GM06990 (cell line): ENCODE measurements around the gene PRRC1.

ENCODE experiments used
- DNase-seq: peaks from one replicate; pipeline ENCODE4 v3.0.0-alpha.2; 2011; ENCODE audit not compliant: insufficient read length; ENCODE audit errors: extremely low read depth
- H3K27me3 ChIP-seq: replicated peaks from 2 replicates; pipeline ENCODE4 v1.6.0; 2011; ENCODE audit warnings: low read length; ENCODE audit not compliant: control insufficient read depth, insufficient read depth
- H3K36me3 ChIP-seq: 2 replicates; pipeline ENCODE4 v1.5.1; 2011; ENCODE audit warnings: low read length; ENCODE audit not compliant: control insufficient read depth, insufficient read depth
- H3K4me3 ChIP-seq: replicated peaks from 2 replicates; pipeline ENCODE4 v1.5.1; 2011; ENCODE audit warnings: low read depth, mild to moderate bottlenecking, control low read depth, low read length
- CTCF ChIP-seq: IDR thresholded peaks from 2 replicates; pipeline ENCODE4 v1.5.1; 2011; ENCODE audit warnings: low read length, control low read depth, mild to moderate bottlenecking, inconsistent platforms; ENCODE audit not compliant: insufficient read depth, poor library complexity, severe bottlenecking

PRRC1 gene

GRCh38 chr5:127574852-127575679 is 57.6 kb downstream of the PRRC1 start:
- H3K27me3 ChIP-seq: no peaks in the 10 kb centered on the region
- no peaks in the 10 kb centered on the region for H3K36me3 ChIP-seq
- no peak for TF ChIP-seq CTCF
- no peak overlapping the region for H3K4me3 ChIP-seq
- no peak for DNase-seq

GRCh38 chr5:127577458-127577857 is 60.0 kb downstream of the PRRC1 start:
- no peak overlapping the region for H3K4me3 ChIP-seq
- H3K36me3 ChIP-seq: no peaks in the 10 kb centered on the region
- H3K27me3 ChIP-seq: no peaks in the 10 kb centered on the region
- no peak for DNase-seq
- no peak for TF ChIP-seq CTCF

- no peak for TF ChIP-seq CTCF
- Histone ChIP-seq H3K27me3 (no peaks in the 10 kb centered on the region), H3K4me3 (no peak overlapping the region), H3K36me3 (no peaks in the 10 kb centered on the region)
- DNase-seq: no peak
These were observed 63.3 kb downstream of the PRRC1 start for GRCh38 chr5:127580731-127581130.

GRCh38 chr5:127581450-127581849 is 64.0 kb downstream of the PRRC1 start:
- Histone ChIP-seq H3K27me3 (no peaks in the 10 kb centered on the region), H3K4me3 (no peak overlapping the region), H3K36me3 (no peaks in the 10 kb centered on the region)
- TF ChIP-seq CTCF: no peak
- no peak for DNase-seq

- H3K36me3 ChIP-seq: no peaks in the 10 kb centered on the region
- no peak overlapping the region for H3K4me3 ChIP-seq
- H3K27me3 ChIP-seq: no peaks in the 10 kb centered on the region
- no peak for DNase-seq
- TF ChIP-seq CTCF: no peak
These were observed 65.4 kb downstream of the PRRC1 start for GRCh38 chr5:127582773-127583370.

GRCh38 chr5:127583866-127584265 is 66.4 kb downstream of the PRRC1 start:
- no peak for DNase-seq
- no peak overlapping the region for H3K4me3 ChIP-seq
- H3K36me3 ChIP-seq: no peaks in the 10 kb centered on the region
- no peaks in the 10 kb centered on the region for H3K27me3 ChIP-seq
- no peak for TF ChIP-seq CTCF
